Cardiac fibroblast (primary cell): ENCODE data around the gene NDEL1.

Experiments used
- DNase-seq, 2 donors: peaks; one replicate each; pipeline versions ENCODE4 v3.0.0 to v3.0.0-alpha.2; 2010; ENCODE audit warnings: low read depth in 2 of 2
- H3K4me3 ChIP-seq, 2 donors: replicated peaks in 1 of 2; 1 replicate in 1 of 2; 2 replicates in 1 of 2; pipeline ENCODE4 v1.5.1; 2011; ENCODE audit warnings: low read depth in 2 of 2, low read length in 2 of 2, mild to moderate bottlenecking in 2 of 2, moderate library complexity in 1 of 2
- CTCF ChIP-seq: IDR thresholded peaks from one replicate; pipeline ENCODE4 v1.5.1; 2011; ENCODE audit warnings: low read depth, mild to moderate bottlenecking, low read length, inconsistent platforms

NDEL1 gene

GRCh38 chr17:8502126-8502525, 66.4 kb downstream of the NDEL1 start:
- no peak overlapping the region for H3K4me3 ChIP-seq
- DNase-seq = no peak
- TF ChIP-seq CTCF = no peak

- no peak for DNase-seq
- H3K4me3 ChIP-seq = no peak overlapping the region
- no peak for TF ChIP-seq CTCF
Observed at GRCh38 chr17:8503368-8503767, 67.7 kb downstream of the NDEL1 start.

- no peak for DNase-seq
- H3K4me3 ChIP-seq = no peak overlapping the region
- no peak for TF ChIP-seq CTCF
Observed at GRCh38 chr17:8503807-8504206, 68.1 kb downstream of the NDEL1 start.

- TF ChIP-seq CTCF = no peak
Observed at GRCh38 chr17:8504460-8505207, 69.0 kb downstream of the NDEL1 start.

GRCh38 chr17:8506145-8506544, 70.5 kb downstream of the NDEL1 start:
- DNase-seq = no peak
- TF ChIP-seq CTCF = no peak
- H3K4me3 ChIP-seq = no peak overlapping the region

More at GRCh38 chr17:8504460-8505207, 69.0 kb downstream of the NDEL1 start:
- H3K4me3 ChIP-seq = no peak overlapping the region
- no peak for DNase-seq

- H3K4me3 ChIP-seq = no peak overlapping the region
- no peak for TF ChIP-seq CTCF
- no peak for DNase-seq
Observed at GRCh38 chr17:8514801-8515200, 79.1 kb downstream of the NDEL1 start.
